ENCODE data around the gene CCDC43.
"Not testable (repeated sequence)": the region's sequence is repeated elsewhere in the genome, so short reads cannot be mapped to it uniquely, and the experiment has no call there.

The CCDC43 gene

DNA sequence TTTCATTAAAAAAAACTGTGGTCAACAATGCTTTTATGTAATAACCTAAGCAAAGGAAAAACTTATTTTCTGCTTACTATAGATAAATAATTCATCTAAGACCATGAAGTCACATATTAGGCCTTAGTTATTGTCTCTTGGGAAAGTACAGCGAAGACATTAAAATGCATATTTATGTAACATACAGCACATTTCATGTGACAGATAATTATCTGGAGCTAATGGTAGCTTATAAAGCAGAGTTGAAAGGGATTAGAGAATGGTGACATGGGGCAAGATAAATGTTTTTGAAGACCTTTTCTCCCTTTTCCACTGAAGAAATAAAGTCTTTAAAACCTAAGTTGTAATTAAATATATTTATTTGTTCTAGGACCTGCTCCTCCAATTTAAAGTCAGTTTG is 23.6 kb downstream of the CCDC43 start:
- no peak for DNase-seq (ENCODE audit: low read depth)

DNA sequence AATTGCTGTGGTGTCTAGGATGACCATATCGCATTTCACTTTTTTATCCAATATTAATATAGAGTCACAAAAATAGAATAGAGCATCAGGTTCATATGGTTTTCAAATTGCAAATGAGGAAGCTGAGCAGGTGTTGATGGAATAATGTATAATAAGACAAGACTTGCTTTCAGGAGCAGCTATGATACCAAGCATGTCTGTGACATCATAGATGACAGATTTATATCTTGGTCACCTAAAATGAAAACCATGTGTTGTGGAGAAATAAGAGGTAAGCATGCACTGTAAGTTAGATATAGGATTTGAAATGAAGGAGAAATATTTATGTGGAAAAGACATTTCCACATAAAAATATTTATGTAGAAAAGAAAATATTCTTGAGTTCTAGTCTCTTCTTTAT is 24.7 kb downstream of the CCDC43 start:
- no peak for DNase-seq (ENCODE audit: low read depth)

DNA sequence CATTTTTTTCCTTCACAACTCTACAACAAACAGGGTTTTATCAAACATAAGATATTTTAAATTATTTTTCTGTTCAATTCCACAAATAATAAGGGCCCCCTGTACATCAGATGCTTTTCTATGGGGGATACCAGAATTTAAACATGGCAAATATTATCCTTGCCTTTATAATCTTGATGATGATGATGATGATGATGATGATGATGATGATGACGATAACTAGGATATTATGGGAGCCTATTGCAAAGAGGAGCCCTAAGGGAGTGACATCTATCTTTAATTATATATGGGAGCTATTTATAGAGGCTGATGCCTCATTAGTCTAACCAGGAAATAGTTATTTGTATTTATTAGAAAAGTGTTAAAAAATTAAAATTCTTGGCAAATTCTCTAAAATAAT is 26.5 kb downstream of the CCDC43 start:
- no peak for DNase-seq (ENCODE audit: low read depth)

DNA sequence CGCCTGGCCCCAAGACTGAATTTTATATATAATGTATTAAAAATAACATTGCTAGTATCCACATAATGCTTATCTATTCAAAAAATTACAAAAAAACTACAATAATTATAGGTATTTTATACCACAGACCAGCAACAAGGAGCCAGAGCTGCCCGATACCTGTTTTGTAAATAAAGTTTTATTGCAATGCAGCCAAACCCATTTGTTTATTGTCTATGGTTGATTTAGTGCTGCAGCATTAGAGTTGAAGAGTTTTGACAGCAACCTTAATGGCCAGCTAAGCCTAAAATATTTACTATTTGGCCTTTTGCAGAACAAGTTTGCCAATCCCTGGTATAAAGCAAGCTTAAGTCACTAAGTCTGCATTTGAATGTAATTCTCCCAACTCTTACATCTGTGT is 27.7 kb downstream of the CCDC43 start:
- no peak for DNase-seq (ENCODE audit: low read depth)

DNA sequence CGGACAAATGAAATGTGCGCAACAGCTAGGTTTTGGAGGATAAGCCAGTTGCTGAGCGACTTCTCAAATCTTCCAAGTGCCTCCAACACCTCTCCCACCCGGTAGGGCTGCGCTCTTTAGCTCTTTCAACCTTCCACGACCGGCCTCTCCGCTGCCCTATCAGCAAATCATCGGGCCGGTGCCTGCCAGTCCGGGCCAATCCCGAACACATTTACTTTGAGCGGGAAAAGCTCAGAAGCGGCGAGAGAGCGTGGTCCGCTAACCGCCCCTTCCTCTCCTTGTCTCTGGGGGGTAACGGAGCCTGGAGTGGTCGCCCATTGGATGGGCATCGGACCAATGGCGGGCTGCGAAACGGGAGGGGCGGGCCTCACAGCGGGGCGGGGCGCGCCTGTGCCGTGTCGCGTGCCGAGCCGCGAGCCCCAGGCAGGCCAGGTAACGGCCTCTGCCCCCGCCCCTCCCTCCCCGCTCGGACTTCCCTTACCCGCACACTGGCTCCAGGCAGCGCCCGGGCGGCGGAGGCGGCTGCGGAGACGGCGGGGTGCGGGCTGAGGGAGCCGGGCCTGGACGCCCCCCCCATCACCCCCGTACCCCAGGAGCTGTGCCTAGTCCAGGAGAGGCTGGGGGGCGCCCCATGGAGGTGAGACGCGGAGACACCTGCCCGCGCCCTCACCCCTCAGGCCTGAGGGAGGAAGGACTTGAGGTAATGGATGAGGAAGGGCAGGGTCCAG is 33.4 kb downstream of the CCDC43 start, which contains the start of gene MEIOC:
MEIOC (plus strand) TSS at position 486 of the 728 bp plus-strand sequence; CDS start at position 632, 146 bp downstream.
- DNase-seq (ENCODE audit: low read depth) = no peak

DNA sequence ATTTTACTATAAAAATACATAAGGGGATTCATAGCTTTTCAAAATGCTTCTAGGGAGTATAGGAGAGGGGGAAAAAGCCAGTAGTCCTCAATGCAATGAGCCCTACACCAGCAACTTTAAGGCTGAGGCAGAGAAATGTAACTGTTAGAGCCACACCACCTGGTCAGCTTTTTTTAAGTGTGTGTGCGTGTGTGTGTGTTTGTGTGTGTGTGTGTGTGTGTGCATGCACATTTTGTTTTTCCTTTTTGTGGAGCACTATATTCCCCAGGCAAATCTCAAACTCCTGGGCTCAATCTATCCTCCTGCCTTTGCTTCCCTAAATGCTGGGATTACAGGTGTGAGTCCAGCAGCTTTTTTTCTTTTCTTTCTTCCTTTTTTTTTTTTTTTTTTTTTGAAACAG is 35.6 kb downstream of the CCDC43 start:
- no peak for DNase-seq (ENCODE audit: low read depth)

DNA sequence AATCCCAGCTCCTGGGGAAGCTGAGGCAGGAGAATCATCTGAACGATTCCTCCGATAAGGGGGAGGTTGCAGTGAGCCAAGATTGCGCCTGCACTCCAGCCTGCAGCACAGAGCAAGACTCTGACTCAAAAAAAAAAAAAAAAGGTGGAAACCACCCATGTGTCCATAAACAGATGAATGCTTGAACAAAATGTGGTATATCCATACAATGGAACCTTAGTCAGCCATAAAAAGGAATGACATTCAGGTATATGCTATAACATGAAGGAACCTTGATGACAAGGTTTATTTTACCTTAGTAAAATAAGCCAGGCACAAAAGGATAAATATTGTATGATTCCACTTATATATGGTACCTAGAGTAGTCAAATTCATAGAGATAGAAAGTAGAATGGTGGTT is 36.2 kb downstream of the CCDC43 start:
- DNase-seq (ENCODE audit: low read depth) = no peak

DNA sequence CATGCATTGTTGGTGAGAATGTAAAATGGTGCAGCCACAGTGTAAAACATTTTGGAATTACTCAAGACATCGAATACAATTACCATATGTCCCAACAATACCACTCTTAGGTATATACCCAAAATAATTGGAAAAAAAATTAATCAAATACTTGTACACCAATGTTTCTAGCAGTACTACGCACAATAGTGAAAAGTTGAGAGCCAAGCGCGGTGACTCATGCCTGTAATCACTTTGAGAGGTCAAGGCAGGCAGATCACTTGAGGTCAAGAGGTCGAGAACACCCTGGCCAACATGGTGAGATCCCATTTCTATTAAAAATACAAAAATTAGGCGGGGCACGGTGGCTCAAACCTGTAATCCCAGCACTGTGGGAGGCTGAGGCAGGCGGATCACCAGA is 36.8 kb downstream of the CCDC43 start:
- no peak for DNase-seq (ENCODE audit: low read depth)

DNA sequence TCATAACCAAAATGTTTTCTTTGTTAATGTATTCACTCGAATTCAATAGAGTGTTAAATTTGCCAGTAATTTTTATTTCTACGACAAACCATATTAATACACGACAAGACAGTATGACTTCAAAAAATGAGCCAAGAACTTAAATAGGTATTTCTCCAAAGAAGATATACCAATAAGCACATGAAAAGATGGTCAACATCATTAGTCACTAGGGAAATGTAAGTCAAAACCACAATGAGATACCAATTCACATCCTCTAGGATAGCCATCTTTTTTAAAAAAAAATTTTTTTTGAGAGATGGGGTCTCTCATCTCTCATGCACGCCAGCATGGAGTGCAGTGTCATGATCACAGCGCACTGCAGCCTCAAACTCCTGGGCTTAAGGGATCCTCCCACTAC is 38.3 kb downstream of the CCDC43 start:
- no peak for DNase-seq (ENCODE audit: low read depth)

DNA sequence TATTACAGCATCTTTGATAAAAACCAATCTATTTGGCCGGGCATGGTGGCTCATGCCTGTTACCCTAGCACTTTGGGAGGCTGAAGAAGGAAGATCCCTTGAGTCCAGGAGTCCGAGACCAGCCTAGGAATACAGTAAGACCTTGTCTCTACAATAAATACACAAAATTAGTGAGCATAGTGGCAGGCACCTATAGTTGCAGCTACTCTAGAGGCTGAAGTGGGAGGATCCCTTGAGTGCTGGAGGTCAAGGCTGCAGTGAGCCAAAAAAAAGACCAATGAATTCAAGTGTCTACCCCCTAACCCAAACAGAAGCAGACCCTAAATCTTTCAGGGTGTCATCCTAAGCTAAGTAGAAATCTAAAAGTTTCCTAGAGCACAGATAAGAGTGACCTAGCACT is 40.6 kb downstream of the CCDC43 start:
- DNase-seq (ENCODE audit: low read depth) = no peak

DNA sequence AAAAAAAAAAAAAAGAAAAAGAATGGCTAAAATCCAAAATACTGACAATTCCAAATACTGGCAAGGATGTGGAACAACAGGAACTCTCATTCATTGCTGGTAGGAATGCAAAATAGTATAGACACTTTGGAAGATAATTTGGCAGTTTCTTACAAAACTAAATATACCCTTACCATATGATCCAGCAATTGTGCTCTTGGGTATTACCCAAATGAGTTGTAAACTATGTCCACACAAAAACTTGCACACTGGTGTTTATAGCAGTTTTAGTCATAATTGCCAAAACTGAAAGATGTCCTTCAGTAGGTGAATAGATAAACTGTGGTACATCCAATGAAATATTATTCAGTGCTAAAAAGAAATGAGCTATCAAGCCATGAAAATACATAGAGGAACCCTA is 41.8 kb downstream of the CCDC43 start:
- no peak for DNase-seq (ENCODE audit: low read depth)

DNA sequence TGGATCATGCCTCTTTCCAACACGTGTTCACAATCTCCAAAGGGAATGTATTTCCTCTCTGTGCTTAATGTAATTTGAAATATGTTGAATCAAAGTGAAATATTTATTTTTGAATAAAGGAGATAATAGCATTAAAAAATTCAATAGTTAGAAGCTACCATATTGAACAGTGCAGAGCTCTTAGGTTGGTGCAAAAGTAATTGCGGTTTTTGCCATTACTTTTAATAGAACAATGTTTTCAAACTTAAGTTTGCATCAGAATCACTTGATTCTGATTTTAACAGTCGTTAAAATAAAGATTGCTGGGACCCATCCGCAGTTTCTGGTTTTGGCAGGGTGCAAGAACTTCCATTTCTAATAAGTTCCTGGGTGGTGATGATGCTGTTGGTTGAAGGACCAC is 43.3 kb downstream of the CCDC43 start:
- no peak for DNase-seq (ENCODE audit: low read depth)

DNA sequence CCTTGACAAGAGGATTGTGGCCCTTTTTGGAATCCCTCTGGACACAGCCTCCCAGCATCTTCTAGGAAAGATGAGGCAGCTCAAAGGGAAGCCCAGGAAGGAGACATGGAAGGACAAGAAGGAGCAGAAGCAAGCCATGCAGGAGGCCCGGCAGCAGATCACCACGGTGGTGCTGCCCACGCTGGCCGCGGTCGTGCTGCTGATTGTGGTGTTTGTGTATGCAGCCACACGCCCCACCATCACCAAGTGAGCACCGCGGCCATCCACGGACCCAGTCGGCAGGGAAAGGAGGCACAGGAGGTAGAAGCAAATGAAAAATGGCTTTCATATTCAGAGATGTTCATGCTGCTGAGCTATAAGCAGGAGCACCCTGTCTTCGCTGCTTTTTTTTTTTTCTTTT is 44.2 kb downstream of the CCDC43 start:
- no peak for DNase-seq (ENCODE audit: low read depth)

DNA sequence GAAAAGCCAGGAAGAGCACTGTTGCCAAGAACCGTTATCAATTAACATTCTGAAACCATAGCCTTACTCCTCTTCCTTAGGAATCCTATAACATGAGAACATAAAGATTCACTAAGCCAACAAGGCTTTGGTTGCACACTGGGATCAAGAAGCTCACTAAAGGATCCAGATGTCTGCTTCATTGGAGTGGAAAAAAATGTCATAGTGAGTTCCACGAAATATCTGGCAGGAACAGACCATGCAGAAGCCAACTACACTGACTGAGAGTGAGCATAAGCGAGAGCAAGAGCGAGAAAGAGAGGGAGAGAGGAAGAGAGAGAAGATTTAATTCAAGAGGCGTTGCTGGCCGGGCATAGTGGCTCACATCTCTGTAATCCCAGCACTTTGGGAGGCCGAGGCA is 46.7 kb downstream of the CCDC43 start:
- no peak for DNase-seq (ENCODE audit: low read depth)

DNA sequence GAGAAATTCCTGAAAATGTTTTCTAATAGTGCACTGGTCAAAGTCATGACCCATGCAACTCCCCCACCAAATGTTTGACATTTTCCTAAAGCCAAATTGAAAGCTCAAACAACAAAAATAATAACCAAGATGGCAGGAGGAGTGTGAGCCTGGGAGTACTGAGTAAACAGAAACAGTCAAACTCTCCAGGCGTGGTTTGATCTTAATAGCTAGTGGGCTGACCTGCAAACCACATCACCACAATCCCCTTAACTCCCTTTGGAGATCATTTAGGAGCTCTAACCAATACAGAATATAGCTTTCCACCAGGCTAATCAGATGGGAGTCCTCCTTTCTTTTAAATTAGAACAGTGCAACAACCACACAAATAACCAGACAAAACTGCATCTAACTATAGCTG is 52.5 kb downstream of the CCDC43 start:
- no peak for DNase-seq (ENCODE audit: low read depth)

DNA sequence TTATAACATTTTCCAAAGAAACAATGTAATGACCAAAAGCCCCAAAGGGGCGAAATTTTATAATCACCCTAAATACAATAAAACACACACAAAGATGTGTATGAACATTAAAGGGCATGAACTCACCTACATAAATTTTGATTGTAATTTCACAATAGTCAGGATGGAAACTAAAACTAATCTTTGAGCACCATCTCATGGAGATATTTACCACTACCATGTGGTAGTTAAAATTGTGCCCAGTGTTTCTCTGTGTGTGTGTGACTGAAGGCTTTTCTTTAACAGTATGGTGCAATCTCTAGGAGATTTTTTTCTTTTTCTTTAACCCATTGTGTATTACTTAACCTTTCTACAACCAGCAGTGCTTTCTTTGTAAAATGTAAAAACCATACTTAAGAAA is 53.0 kb downstream of the CCDC43 start:
- DNase-seq (ENCODE audit: low read depth) = no peak

DNA sequence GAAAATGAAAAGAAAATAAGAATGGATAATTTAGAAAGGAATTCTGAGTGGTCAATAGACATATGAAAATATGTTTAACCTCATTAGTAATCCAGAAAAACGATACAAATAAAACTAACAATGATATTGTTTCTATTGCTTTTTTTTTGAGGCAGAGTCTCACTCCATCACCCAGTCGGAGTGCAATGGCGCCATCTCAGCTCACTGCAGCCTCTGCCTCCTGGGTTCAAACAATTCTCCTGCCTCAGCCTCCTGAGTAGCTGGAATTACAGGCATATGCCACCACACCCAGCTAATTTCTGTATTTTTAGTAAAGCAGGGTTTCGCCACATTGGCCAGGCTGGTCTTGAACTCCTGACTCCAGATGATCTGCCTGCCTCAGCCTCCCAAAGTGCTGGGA is 55.2 kb downstream of the CCDC43 start:
- DNase-seq (ENCODE audit: low read depth) = not testable (repeated sequence)

DNA sequence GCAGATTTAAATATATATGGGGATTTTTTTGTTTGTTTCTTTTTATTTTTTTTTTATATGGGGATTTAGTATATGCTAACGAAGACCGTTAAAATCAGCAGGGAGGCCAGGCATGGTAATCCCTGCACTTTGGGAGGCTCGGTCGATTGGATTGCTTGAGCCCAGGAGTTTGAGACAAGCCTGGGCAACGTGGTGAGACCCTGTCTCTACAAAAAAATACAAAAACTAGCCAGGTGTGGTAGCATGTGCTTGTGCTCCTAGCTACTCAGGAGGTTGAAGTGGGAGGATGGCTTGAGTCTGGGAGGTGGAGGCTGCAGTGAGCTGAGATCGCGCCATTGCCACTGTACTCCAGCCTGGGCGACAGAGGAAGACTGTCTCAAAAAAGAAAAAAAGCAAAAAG is 55.6 kb downstream of the CCDC43 start:
- no peak for DNase-seq (ENCODE audit: low read depth)

DNA sequence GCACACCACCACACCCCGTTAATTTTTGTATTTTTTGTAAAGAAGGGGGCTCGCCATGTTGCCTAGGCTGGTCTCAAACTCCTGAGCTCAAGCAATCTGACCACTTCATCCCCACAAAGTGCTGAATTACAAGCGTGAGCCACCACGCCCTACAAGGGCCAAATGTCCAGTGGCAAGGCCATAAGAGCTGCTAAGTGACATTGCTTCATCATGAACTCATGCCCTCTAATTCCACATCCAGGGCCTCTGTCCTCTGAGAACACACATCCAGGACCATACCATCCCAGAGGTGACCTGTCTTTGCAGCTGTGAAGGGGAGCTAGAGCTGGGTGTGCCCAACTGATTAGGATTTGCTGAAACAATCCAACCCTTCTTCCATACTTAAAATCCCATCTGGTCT is 58.9 kb downstream of the CCDC43 start:
- DNase-seq (ENCODE audit: low read depth) = no peak

DNA sequence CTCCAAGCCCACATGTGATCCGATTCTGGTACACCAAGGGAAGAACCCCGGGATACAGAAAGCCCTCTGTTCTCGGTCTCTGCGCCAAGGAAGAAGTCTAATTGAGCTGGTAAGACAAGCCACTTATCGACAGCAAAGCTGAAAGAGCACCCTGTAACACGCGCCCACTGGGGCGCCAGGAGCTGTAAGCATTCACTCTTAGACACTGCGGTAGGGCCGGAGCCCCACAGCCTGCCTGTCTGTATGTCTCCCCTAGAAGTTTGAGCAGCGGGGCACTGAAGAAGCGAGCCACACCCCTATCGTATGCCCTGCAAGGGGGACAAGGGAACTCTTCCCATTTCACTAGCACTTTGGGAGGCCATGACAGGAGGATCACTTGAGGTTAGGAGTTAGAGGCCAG is 60.3 kb downstream of the CCDC43 start:
- DNase-seq (ENCODE audit: low read depth) = no peak

DNA sequence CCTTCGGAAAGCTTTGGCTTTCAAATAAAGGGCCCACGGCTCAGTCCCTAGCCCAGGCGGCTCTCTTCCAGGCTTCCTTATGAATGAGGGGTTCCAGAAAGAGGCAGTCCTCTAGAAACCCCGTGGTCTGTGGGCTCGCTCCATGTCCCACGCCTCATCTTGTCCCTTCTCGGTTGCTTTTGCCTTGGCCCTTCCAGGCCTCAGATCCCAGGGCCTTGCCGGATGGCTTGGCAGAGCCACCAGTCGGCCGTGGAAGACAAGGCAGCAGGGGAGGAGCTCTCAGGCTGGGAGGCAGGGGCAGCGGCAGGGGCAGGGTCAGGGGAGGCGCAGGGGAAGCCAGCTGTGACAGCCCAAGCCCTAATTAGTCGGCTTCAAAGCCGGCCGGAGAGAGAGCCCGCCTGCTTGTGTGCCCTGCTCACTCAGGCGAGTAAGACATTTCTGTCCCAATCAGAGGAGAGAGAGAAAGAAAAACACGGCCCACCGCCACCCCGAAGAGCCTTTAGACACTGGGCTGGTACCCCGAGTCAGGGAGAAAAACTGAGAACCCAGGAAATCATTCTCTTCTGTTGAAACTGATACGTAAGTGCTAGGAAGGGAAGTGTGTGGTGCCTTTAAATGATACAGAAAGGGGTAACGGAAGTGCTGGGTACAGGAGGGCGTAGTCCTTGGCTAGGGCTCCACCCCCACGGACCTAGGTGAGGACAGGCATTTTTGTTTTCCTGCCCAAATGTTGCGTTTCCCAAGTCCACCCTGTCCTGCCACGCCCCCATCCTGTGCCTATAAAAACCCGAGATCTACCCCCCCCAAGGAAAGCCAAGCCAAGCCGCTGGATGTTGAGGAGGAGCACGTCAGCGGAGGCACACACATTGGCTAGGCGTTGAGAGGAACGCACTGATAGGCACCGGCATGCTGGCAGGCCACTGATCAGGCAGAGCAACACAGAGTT is 61.1 kb downstream of the CCDC43 start:
- DNase-seq (ENCODE audit: low read depth) = no peak

DNA sequence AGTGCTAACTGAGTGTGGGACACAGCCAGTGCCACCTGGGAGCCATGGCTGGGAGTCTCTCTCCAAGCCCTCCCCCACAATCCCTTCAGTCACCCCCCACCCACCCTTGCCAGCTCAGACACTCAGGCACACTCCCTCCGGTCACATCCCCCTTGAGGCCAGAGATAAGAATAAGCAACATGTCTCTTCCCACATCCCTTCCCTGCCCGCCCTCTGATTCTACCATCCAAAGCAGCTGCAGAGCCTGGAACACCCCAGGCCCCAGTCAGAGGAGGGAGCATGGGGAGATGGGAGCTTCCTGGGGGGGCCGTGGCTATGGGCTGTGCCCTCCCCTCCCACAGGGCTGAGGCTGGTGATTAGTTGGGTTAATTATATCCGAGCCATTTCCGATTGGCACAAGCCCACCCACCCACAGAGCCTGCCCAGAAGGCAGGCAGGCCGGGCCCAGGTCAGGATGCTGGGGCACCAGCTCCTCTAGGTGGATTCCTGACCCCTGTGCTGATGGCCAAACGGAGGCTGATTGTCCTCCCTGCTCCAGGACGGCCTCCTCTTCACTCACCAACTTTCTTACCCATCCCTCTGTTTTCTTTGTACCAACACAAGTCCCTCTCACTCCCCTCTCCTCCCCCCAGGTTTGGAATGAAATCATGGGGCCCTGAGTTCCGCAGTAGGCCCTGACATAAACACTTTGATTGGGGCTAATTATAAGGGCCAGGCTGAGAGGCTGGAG is 61.9 kb downstream of the CCDC43 start:
- no peak for DNase-seq (ENCODE audit: low read depth)

Measured in T follicular helper cell (primary cell).